ENCODE results near the gene CHCHD2. TPM values are rescaled to one million over a fixed set of nuclear protein-coding genes. Genes with fewer than 3 reads are reported as not detected.
A peak's percentile ranks its signal among the peaks of the same experiment; 100 is the strongest.

The CHCHD2 gene
- total and polyA plus RNA-seq, 9 of the 15 experiments (the other 6 are each of a cell fraction or from before 2014, with no cell fraction given): 145 to 1,044 (median 648) TPM

DNA sequence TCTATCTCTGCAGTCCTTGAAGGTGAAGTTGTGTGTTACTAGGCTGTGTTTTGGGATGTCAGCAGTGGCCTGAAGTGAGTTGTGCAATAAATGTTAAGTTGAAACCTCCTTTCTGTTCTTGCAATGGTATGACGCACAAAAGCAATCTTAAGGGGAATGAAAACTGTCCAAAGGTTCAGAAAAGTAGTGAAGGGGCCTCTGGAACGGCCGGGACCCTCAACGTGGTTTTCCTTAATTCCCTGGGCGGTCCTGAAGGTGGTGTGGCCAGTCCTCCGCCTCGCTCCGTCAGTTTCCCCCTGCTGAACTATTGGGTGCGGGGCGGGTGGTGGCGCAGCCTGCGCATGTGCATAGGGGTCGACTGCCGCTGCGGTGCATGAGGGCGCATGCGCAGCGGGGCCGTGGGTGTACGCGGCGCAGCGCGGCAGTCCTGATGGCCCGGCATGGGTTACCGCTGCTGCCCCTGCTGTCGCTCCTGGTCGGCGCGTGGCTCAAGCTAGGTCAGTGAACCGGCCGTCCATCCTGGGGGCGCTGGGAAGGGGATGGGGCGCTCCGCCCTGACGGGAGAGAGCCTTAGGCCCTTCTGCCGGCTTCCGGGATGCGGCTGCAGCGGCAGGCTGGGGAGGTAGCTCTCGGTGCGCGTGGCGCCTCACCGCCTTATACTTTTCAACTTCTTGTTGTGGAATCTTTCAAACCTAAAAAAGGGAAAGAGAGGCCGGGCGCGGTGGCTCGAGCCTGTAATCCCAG, 42.2 kb downstream of the CHCHD2 start, which contains the start of gene SUMF2 (continued):
- TF ChIP-seq, protein P1, sequence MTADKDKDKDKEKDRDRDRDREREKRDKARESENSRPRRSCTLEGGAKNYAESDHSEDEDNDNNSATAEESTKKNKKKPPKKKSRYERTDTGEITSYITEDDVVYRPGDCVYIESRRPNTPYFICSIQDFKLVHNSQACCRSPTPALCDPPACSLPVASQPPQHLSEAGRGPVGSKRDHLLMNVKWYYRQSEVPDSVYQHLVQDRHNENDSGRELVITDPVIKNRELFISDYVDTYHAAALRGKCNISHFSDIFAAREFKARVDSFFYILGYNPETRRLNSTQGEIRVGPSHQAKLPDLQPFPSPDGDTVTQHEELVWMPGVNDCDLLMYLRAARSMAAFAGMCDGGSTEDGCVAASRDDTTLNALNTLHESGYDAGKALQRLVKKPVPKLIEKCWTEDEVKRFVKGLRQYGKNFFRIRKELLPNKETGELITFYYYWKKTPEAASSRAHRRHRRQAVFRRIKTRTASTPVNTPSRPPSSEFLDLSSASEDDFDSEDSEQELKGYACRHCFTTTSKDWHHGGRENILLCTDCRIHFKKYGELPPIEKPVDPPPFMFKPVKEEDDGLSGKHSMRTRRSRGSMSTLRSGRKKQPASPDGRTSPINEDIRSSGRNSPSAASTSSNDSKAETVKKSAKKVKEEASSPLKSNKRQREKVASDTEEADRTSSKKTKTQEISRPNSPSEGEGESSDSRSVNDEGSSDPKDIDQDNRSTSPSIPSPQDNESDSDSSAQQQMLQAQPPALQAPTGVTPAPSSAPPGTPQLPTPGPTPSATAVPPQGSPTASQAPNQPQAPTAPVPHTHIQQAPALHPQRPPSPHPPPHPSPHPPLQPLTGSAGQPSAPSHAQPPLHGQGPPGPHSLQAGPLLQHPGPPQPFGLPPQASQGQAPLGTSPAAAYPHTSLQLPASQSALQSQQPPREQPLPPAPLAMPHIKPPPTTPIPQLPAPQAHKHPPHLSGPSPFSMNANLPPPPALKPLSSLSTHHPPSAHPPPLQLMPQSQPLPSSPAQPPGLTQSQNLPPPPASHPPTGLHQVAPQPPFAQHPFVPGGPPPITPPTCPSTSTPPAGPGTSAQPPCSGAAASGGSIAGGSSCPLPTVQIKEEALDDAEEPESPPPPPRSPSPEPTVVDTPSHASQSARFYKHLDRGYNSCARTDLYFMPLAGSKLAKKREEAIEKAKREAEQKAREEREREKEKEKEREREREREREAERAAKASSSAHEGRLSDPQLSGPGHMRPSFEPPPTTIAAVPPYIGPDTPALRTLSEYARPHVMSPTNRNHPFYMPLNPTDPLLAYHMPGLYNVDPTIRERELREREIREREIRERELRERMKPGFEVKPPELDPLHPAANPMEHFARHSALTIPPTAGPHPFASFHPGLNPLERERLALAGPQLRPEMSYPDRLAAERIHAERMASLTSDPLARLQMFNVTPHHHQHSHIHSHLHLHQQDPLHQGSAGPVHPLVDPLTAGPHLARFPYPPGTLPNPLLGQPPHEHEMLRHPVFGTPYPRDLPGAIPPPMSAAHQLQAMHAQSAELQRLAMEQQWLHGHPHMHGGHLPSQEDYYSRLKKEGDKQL (CRISPR knock-in tag; IDR thresholded peaks at IDR 0.05; ENCODE audit: borderline replicate concordance): no peak
- TF ChIP-seq, protein P2, sequence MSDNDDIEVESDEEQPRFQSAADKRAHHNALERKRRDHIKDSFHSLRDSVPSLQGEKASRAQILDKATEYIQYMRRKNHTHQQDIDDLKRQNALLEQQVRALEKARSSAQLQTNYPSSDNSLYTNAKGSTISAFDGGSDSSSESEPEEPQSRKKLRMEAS (CRISPR knock-in tag; IDR thresholded peaks at IDR 0.05): peak; percentile 68
- no peak for TF ChIP-seq RBM39 (optimal IDR thresholded peaks at IDR 0.05; ENCODE audit: low read depth, low read length)
- TF ChIP-seq, protein P3, sequence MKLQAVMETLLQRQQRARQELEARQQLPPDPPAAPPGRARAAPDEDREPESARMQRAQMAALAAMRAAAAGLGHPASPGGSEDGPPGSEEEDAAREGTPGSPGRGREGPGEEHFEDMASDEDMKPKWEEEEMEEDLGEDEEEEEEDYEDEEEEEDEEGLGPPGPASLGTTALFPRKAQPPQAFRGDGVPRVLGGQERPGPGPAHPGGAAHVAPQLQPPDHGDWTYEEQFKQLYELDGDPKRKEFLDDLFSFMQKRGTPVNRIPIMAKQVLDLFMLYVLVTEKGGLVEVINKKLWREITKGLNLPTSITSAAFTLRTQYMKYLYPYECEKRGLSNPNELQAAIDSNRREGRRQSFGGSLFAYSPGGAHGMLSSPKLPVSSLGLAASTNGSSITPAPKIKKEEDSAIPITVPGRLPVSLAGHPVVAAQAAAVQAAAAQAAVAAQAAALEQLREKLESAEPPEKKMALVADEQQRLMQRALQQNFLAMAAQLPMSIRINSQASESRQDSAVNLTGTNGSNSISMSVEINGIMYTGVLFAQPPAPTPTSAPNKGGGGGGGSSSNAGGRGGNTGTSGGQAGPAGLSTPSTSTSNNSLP (IDR thresholded peaks at IDR 0.05; ENCODE audit: borderline replicate concordance, low read depth, low read length): no peak
- TF ChIP-seq LARP7 (IDR thresholded peaks at IDR 0.05): no peak
- TF ChIP-seq, protein P4, sequence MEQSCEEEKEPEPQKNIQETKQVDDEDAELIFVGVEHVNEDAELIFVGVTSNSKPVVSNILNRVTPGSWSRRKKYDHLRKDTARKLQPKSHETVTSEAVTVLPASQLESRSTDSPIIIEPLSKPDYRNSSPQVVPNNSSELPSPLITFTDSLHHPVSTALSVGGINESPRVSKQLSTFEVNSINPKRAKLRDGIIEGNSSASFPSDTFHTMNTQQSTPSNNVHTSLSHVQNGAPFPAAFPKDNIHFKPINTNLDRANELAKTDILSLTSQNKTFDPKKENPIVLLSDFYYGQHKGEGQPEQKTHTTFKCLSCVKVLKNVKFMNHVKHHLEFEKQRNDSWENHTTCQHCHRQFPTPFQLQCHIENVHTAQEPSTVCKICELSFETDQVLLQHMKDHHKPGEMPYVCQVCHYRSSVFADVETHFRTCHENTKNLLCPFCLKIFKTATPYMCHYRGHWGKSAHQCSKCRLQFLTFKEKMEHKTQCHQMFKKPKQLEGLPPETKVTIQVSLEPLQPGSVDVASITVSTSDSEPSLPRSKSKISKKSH (CRISPR knock-in tag; IDR thresholded peaks at IDR 0.05): peak; percentile 57; the same call in 1 of the 2 replicates
- 0 out of 2 replicates have a peak, but pooled peaks have one; percentile 79 for TF ChIP-seq HMG20B (CRISPR knock-in tag; IDR thresholded peaks at IDR 0.05)
- TF ChIP-seq ZNF253 (CRISPR knock-in tag; conservative IDR thresholded peaks at IDR 0.05): 0 out of 2 replicates have a peak, but pooled peaks have one; percentile 61
- no peak for TF ChIP-seq ARNT (IDR thresholded peaks at IDR 0.05)
- no peak for TF ChIP-seq ZNF354B (CRISPR knock-in tag; IDR thresholded peaks at IDR 0.05)
- TF ChIP-seq, protein P5, sequence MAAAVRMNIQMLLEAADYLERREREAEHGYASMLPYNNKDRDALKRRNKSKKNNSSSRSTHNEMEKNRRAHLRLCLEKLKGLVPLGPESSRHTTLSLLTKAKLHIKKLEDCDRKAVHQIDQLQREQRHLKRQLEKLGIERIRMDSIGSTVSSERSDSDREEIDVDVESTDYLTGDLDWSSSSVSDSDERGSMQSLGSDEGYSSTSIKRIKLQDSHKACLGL (CRISPR knock-in tag; IDR thresholded peaks at IDR 0.05; ENCODE audit: borderline replicate concordance, poor library complexity, severe bottlenecking): no peak
- no peak for TF ChIP-seq HSF4 (CRISPR knock-in tag; IDR thresholded peaks at IDR 0.05; ENCODE audit: borderline replicate concordance)
- TF ChIP-seq NBN (IDR thresholded peaks at IDR 0.05; ENCODE audit: low read depth): no peak
- 0 out of 2 replicates have a peak, but pooled peaks have one; percentile 9 for TF ChIP-seq STAT5A (IDR thresholded peaks at IDR 0.05; ENCODE audit: borderline replicate concordance, low read length)
- TF ChIP-seq, protein P6, sequence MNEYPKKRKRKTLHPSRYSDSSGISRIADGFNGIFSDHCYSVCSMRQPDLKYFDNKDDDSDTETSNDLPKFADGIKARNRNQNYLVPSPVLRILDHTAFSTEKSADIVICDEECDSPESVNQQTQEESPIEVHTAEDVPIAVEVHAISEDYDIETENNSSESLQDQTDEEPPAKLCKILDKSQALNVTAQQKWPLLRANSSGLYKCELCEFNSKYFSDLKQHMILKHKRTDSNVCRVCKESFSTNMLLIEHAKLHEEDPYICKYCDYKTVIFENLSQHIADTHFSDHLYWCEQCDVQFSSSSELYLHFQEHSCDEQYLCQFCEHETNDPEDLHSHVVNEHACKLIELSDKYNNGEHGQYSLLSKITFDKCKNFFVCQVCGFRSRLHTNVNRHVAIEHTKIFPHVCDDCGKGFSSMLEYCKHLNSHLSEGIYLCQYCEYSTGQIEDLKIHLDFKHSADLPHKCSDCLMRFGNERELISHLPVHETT (CRISPR knock-in tag; conservative IDR thresholded peaks at IDR 0.05 in 1 of 2, IDR thresholded peaks at IDR 0.05 in 1 of 2): no peak

Measured in K562 (cell line).